ENCODE results near the gene MYLK4. TPM values are rescaled to one million over a fixed set of nuclear protein-coding genes. Genes with fewer than 3 reads are reported as not detected.

The MYLK4 gene
- total and polyA plus RNA-seq, 8 donors, result 0.52 to 1.8 (median 1.2) TPM

DNA sequence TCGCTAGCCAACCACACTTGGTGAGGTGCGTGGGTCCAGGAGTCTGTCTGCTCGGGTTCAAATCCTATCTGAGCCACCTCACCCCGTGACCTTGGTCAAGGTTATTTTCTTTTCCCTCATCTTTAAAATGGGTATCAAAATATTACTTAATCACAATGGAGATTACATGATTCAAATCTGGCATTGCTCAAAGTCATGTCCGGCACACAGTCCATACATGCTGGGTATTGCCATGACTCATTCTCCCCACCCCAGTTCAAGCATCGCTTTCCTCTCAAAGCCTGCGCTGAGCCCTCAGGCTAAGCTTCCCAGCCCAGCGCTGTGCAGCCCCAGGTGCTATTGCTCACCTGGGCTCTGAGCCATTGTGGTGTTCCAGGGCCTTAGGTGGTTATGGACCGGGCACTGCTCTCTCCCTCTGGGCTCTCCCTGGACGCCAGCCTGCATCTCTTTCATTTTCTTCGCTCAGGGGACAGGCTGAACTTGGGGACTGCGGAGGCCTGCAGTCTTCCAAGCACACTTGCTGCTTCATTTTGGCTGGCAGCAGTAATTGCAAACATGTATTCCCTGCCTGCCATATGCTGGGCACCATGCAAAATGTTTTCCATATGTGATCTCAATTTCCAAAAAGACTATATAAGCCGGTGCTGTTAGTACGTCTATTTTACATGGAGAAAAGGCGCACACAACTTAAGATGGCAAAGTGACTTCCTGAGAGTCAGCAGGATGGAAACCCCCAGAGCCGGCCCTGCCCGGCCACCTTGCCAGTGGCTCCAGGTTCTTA, 41.8 kb upstream of the MYLK4 start:
- ATAC-seq, result no peak
- TF ChIP-seq, protein P1, sequence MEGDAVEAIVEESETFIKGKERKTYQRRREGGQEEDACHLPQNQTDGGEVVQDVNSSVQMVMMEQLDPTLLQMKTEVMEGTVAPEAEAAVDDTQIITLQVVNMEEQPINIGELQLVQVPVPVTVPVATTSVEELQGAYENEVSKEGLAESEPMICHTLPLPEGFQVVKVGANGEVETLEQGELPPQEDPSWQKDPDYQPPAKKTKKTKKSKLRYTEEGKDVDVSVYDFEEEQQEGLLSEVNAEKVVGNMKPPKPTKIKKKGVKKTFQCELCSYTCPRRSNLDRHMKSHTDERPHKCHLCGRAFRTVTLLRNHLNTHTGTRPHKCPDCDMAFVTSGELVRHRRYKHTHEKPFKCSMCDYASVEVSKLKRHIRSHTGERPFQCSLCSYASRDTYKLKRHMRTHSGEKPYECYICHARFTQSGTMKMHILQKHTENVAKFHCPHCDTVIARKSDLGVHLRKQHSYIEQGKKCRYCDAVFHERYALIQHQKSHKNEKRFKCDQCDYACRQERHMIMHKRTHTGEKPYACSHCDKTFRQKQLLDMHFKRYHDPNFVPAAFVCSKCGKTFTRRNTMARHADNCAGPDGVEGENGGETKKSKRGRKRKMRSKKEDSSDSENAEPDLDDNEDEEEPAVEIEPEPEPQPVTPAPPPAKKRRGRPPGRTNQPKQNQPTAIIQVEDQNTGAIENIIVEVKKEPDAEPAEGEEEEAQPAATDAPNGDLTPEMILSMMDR (IDR thresholded peaks at IDR 0.05), result no peak
- DNase-seq, result no peak
- Histone ChIP-seq H3K27ac (peak overlapping the region in 1 of 2 donors; percentile 89), H3K36me3 (no peaks in the 10 kb centered on the region), H3K9me3 (no peaks in the 10 kb centered on the region), H3K4me3 (no peak overlapping the region), H3K27me3 (no peaks in the 10 kb centered on the region), H3K4me1 (peaks cover 6 to 70% of the 10 kb centered on the region in 2 donors)
- intact Hi-C loops (cut with DNase I), result loop anchor here in 1 of 2 donors (5.0 kb wide), 1 partner anchor 140 kb away; no protein-coding TSS in a partner anchor

DNA sequence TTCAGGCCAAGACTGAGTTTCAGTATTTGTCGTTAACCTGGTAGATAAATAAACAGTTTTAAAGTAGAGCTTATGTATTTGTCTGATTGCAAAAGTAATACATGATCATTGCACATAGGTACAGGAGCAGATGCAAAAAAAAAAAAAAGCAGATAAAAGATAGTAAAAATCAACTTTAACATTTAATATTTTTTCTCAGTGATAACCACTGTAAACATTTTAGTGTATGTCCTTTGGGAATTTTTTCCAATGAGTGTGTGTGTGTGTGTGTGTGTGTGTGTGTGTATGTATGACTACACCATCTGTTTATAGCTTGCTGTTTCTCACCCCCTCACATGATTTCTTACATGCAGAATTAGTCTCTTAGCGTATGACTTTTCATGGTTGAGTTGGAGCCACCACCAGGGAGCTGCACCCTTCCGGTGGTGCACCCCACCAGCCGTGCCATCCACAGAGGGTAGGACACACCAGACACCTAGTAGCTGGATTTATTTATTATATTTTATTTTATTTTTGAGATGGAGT, 40.8 kb upstream of the MYLK4 start:
- intact Hi-C loops (cut with DNase I), result loop anchor here in 1 of 2 donors (5.0 kb wide), 1 partner anchor 141 kb away; no protein-coding TSS in a partner anchor
- peaks cover 6 to 60% of the 10 kb centered on the region in 2 donors for H3K4me1 ChIP-seq
- TF ChIP-seq, protein P1 (IDR thresholded peaks at IDR 0.05), result no peak
- no peak overlapping the region for H3K4me3 ChIP-seq
- no peaks in the 10 kb centered on the region for H3K9me3 ChIP-seq
- ATAC-seq (no peak), DNase-seq (no peak)
- H3K36me3 ChIP-seq, result no peaks in the 10 kb centered on the region
- H3K27me3 ChIP-seq, result no peaks in the 10 kb centered on the region
- H3K27ac ChIP-seq, result peak overlapping the region; percentile 64 to 89

DNA sequence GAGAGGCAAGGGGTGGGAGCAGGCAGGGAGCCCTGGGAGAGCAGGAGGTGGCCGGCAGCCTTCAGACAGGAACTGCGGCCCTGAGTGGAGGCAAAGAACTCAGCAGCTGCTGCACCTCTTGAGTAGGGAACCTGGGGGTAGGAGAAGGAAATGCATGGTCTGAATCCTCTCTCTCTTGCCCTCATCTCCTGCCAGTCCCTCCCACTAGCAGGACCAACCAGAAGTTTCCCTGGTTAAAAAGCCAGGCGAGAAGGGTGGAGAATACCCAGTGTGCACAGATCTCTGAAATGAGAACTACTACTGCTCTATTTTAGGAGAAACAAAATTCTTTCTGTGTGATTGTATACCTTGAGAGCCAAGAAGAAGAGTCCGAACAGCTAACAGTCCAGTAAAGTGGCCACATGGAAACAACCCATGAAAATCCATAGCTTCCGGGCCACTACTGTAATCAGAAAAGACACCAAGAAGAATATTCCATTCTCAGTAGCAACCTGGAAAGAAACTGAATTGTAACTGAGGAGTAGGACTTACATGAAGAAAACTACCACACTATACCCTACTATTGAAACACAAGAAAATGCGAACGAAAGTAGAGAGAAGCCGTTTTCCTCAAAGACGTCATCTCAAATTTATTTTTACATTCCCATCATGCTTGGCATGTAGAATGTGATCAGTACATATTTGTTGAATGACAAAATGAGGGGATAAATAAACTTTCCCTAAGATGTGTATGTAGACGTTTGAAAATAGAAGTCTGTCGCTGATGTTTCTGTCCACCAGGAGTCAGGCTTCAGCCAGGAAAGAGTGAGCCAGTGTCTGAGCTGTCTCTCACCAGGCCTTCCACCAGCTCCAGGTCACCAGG, 40.1 kb upstream of the MYLK4 start:
- peak; percentile 94 for ATAC-seq
- H3K4me3 ChIP-seq, result no peak overlapping the region
- H3K9me3 ChIP-seq, result no peaks in the 10 kb centered on the region
- no peaks in the 10 kb centered on the region for H3K27me3 ChIP-seq
- TF ChIP-seq, protein P1 (IDR thresholded peaks at IDR 0.05), result peak; percentile 64 to 72
- intact Hi-C loops (cut with DNase I), result loop anchor here in 1 of 2 donors (5.0 kb wide), 1 partner anchor 141 kb away; no protein-coding TSS in a partner anchor
- H3K27ac ChIP-seq, result peak overlapping the region; percentile 45 to 64
- H3K4me1 ChIP-seq, result peaks cover 6 to 55% of the 10 kb centered on the region in 2 donors
- peaks cover 0 to 7% of the 10 kb centered on the region in 2 donors for H3K36me3 ChIP-seq
- peak in 3 of 4 donors; percentile 45 to 73 (median 73) for DNase-seq

DNA sequence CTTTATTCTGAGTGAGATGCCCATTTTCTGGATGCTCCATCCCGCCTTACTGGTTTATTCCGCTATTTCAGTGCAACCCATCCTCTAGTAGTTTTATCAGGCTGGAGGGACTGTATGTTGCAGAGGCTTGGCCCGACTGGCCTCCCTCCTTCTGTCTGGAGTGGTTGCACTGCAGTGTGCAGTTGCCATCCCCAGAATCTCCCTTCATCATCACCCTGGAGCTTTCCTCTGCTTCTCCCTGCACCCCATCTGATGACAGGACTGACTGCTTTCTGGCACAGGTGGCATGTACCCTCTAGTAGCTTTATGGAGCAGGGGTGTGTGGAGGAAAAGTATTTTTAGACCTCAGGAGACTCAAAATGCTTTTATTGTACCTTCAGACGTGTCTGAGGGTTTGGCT, 35.5 kb upstream of the MYLK4 start:
- H3K36me3 ChIP-seq, result peaks cover 0 to 37% of the 10 kb centered on the region in 2 donors
- no peaks in the 10 kb centered on the region for H3K27me3 ChIP-seq
- H3K4me3 ChIP-seq, result no peak overlapping the region
- intact Hi-C loops (cut with DNase I), result no loop called here
- no peak overlapping the region for H3K27ac ChIP-seq
- no peak for DNase-seq
- H3K9me3 ChIP-seq, result no peaks in the 10 kb centered on the region
- peaks cover 6 to 23% of the 10 kb centered on the region in 2 donors for H3K4me1 ChIP-seq
- no peak for ATAC-seq
- TF ChIP-seq, protein P1 (IDR thresholded peaks at IDR 0.05), result no peak

All from left lung (tissue), 10 donors.